Measurements from ENCODE around the gene HCK. TPM values are rescaled to one million over a fixed set of nuclear protein-coding genes. Genes with fewer than 3 reads are reported as not detected.

The HCK gene
- total and polyA plus RNA-seq, 9 of the 15 experiments (the other 6 are each of a cell fraction or from before 2014, with no cell fraction given): 0.09 to 0.51 (median 0.27) TPM; not detected in 6

- TF ChIP-seq KLF1 (tag; IDR thresholded peaks at IDR 0.05) (peak; percentile 44; the same call in 1 of the 2 replicates), ZNF584 (CRISPR knock-in tag; IDR thresholded peaks at IDR 0.05; ENCODE audit: low read depth) (0 out of 2 replicates have a peak, but pooled peaks have one; percentile 46), ZNF282 (CRISPR knock-in tag; IDR thresholded peaks at IDR 0.05) (peak; percentile 37; the same call in 1 of the 2 replicates), ZNF217 (CRISPR knock-in tag; IDR thresholded peaks at IDR 0.05) (no peak), NR4A1 (CRISPR knock-in tag; IDR thresholded peaks at IDR 0.05) (no peak), NR4A1 (tag; IDR thresholded peaks at IDR 0.05) (peak; percentile 84), ZBTB17 (CRISPR knock-in tag; IDR thresholded peaks at IDR 0.05) (peak; percentile 96), CBFA2T3 (IDR thresholded peaks at IDR 0.05) (no peak), E2F5 (CRISPR knock-in tag; IDR thresholded peaks at IDR 0.05) (no peak), THRB (CRISPR knock-in tag; conservative IDR thresholded peaks at IDR 0.05) (peak; percentile 66; the same call in 1 of the 2 replicates), ZNF134 (CRISPR knock-in tag; conservative IDR thresholded peaks at IDR 0.05) (peak; percentile 67), GMEB1 (CRISPR knock-in tag; IDR thresholded peaks at IDR 0.05) (peak; percentile 88), ZKSCAN3 (CRISPR knock-in tag; IDR thresholded peaks at IDR 0.05) (no peak), RBFOX2 (IDR thresholded peaks at IDR 0.05; ENCODE audit: low read depth, low read length) (peak; percentile 93), HDAC1 (IDR thresholded peaks at IDR 0.05) (peak; percentile 59 to 91; a peak in 3 of 4 replicates), GABPB1 (CRISPR knock-in tag; IDR thresholded peaks at IDR 0.05) (peak; percentile 95), PREB (CRISPR knock-in tag; IDR thresholded peaks at IDR 0.05) (no peak), E2F6 (IDR thresholded peaks at IDR 0.05; ENCODE audit: borderline replicate concordance in 1 of 2, extremely low read depth in 1 of 2, insufficient read depth in 1 of 2, insufficient read length in 1 of 2, low read depth in 1 of 2, low read length in 1 of 2, poor library complexity in 1 of 2, severe bottlenecking in 1 of 2) (peak in 1 of 2 experiments; percentile 42), POLR2B (IDR thresholded peaks at IDR 0.05; ENCODE audit: low read depth, partially characterized antibody) (peak; percentile 85)
These were observed 57.5 kb downstream of the HCK start, which contains the start of gene TM9SF4 (continued) for GRCh38 chr20:32109392-32110172.

Measured in K562 (cell line).